GM19239 (cell line): Measurements from ENCODE around the gene CDC25C.
"Not testable (repeated sequence)": the region's sequence is repeated elsewhere in the genome, so short reads cannot be mapped to it uniquely, and the experiment has no call there.

Experiments used
- DNase-seq: peaks from one replicate; pipeline ENCODE4 v3.0.0; 2011; ENCODE audit warnings: low spot score; ENCODE audit not compliant: insufficient read length
- FAIRE-seq: peaks from 2 replicates; lab custom pipeline; 2011; peaks lifted over from hg19 to GRCh38; lab: Jason Lieb, UNC

The CDC25C gene

DNA sequence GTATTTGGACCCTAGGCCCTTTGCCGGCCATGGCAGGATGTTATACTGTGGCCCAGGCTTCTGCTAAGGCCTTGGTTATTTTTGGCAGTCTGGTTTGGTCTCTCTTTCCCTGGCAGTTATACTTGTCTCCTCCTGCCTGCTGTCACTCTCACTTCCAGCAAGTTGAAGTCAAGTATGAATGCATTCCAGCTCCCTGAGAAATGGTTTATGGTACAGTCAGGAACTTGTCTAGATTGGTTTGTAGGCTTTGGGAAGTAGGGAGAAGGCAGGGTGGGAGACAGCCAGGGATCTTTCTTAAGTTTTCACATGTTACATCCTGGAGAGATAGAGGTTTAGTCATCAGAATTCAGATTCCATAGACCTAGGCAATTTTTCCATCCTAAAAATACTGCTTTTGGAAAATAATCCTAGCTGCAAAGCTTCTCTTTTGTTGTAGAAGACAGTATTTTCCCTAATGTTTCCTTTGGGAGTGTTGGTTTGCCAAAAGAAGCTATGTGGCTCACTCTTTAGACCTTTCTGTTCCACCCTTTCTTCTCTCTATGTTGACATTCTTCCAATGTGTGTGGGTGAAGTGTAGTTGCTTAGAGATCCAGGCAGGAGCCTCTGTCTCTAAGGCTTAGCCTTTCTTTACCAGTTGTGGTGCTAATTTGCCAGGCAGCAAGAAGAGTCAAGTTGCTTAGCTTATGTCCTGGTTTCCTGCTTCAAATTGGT is 18.4 kb upstream of the CDC25C start:
- FAIRE-seq = peak; percentile 4
- DNase-seq = no peak

DNA sequence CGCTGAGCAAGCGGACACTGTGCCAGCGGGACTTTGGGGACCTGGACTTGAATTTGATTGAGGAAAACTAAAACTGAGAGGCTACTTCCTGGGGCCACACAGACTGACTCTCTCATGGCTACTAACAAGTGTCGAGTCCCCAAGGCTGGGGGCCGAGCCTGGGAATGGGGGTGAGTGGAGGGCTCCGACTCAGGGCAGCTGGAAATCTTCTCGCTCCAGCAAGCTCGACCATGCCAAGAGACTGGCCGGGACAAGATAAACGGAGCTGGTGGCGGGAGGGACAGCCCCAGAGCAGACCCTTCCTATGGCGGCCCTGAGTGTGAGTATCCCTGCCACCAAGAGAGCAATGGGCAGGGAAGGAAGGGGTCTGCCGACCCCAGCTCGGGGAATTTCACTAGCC is 15.3 kb upstream of the CDC25C start:
- FAIRE-seq (no peak), DNase-seq (no peak)

DNA sequence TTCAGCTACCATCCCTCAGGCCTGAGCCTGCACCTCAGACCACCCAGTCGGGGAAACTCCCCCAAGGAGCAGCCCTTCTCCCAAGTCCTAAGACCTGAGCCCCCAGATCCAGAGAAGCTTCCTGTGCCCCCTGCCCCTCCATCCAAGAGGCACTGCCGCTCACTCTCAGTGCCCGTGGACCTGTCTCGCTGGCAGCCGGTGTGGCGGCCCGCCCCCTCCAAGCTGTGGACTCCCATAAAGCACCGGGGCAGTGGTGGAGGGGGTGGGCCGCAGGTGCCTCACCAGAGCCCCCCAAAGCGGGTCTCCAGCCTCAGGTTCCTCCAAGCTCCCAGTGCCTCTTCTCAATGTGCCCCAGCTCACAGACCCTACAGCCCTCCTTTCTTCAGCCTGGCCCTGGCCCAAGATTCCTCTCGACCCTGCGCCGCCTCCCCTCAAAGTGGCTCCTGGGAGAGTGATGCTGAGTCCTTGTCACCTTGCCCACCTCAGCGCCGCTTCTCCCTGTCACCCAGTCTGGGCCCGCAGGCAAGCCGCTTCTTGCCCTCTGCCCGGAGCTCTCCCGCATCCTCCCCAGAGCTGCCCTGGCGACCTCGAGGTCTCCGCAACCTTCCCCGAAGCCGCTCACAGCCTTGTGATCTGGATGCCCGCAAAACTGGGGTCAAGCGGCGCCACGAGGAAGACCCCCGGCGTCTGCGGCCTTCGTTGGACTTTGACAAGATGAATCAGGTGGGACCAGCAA is 13.5 kb upstream of the CDC25C start:
- FAIRE-seq (no peak), DNase-seq (no peak)

DNA sequence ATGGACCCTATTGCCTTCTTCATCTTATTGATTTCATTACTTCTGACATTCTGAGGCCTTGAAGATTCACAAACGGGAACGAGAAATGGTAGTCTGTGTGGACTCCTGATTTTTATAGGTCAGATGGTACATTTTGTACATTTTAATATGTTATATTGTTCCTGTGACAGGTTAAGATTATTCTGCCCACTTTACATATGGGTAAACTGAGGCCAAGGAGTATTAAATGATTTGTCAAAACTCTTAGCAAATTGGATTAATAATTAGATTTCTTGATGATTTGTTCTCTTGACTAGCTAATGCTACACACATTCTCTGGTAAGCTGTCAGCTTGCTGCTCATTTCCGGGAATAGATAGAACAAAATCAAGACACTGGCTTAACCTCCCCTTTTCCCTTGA is 8.4 kb upstream of the CDC25C start:
- FAIRE-seq (no peak), DNase-seq (no peak)

DNA sequence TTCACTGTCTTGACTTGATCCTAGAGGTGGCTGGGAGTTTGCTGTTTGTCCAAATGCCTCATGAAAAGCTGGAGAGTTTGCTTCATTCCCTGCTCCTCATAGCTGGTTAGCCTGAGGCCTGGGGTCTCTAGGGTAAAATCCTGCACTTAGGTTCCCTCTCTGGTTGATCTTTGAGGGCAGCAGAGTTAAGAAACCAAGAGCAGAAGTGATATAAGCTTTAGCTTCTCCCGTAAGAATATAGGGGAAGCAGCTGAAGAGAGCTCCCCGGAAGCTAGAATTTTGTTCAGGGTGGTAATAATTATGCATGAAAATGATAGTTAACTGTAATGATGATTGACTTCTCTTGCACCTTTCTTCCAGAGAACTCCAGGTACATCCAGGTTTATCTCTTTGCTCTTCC is 7.9 kb upstream of the CDC25C start:
- peak; percentile 69 for FAIRE-seq
- no peak for DNase-seq

DNA sequence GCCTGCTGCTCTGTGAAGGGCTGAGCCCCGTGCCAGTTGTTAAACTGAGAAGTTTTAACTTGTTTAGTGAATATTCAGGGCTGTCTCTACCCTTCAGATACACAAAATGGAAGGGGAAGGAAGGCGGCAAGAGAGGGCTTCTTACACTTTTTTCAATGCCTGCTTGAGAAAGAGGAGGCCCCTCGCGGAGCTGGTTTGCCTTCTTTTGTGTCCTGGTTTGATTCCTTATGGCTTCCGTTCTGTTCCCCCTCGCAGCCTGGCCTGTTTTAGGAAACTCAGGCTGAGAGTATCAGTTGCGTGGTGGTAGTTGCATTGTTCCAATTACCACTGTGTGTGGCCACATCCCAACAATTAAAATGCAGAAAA is 7.5 kb upstream of the CDC25C start:
- DNase-seq = no peak

DNA sequence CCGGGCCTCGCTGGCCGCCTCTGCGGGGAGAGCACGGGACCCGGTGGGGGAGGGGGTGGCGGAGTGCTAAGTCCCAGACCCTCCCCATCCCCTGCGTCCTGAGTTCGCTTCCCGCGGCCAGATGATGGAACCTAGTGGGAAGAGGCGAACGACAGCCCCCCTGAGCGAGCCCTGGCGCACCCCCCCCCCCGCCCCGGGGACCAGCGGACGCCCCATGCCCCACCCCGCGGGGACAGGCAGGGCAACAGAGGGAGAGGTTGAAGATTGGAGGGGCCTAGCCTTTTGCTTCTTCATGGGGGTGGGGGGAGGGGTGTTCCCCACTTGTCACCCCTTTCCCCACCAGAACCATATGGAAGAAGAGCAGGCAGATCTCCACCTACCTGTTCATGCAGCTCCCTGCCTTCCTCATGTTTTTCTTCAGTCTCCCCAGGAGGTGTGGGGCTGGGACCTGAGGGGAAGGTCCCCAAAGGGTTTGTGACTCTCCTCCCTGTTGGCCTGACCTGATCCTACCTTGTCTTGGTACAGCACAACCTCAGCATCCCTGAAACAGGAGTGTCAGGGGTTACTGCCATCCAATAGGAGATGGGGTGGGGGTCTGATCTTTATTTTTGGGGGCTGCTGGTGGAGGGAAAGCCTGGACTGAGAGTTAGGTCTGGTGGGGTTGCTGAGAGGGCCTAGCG is 6.9 kb upstream of the CDC25C start:
- DNase-seq (no peak), FAIRE-seq (peak; percentile 53)

More for the DNA sequence above, 7.5 kb upstream of the CDC25C start:
- no peak for FAIRE-seq

DNA sequence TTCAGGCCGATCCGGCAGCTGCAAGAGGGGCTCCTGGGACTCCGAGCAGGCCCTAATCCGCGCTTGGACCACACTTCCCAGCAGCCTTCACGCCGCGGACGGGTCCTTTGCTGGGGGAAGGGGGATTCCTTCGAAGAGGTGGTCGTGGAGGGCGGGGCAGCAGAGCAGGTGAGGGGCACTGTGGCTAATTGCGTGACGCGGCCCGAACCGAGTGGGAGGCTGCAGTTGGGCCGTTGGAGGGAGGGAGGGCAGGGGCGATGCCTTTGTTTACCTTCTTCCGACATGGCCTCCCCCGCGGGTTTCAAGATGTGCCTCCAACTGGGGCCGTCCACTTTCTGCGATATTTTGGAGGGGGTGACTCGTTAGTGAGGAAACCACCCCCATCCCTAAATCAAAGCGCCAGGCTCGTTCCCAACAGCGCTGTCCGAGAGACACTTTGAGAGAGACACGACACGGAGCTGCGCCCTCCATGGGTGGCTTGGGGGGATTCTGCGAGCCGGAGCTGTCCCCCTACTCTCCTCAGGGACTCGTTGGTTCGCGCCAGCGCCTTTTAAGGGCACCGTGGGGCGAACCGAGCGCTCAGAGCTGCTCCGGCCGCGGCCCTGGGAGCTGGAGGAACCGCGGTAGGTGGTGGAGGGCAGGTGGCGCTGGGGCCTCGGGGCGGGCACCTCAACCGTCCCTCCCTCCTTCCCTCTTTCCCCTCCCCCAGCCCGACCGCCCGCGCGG is 6.2 kb upstream of the CDC25C start, which contains the start of gene FAM53C:
TSS of gene FAM53C (plus strand) at position 582 of the 726 bp plus-strand sequence. CDS start 3,070 bp downstream, outside the sequence.
- FAIRE-seq (peak; percentile 84), DNase-seq (peak; percentile 69)

DNA sequence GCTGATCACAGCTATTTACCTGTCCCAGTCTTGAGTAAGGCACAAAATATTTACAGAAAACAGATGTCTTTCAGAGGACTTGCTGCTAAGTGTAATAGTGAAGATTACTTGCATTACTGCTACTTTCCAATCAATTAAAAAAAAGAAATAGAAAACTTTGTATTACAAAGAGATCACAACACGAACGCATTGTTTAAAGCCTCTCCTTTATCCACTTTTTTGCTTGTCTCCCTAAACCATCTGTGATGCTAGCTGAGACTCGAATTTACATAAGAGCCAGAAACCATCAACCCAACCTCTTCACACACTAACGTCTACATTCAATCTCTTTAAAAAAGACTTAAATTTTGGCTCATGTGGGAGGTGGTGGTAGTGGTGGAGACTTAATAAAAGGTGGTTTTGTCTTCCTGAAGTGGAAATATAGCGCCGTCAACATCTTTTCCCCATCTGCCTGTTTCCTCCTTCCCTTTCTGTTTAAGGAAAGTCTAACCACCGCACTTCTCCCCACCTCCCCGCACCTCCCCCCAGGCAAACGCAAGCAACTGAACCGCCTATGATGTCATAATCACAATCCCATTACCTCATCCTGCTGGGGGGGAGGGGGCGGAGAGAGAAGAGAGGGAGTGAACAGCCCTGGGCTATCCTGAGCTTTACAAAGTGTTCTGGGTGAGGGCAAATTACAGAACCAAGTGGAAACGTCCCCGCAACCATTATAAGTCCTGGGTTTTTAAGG is 5.5 kb upstream of the CDC25C start:
- no peak for DNase-seq
- peak; percentile 62 for FAIRE-seq

DNA sequence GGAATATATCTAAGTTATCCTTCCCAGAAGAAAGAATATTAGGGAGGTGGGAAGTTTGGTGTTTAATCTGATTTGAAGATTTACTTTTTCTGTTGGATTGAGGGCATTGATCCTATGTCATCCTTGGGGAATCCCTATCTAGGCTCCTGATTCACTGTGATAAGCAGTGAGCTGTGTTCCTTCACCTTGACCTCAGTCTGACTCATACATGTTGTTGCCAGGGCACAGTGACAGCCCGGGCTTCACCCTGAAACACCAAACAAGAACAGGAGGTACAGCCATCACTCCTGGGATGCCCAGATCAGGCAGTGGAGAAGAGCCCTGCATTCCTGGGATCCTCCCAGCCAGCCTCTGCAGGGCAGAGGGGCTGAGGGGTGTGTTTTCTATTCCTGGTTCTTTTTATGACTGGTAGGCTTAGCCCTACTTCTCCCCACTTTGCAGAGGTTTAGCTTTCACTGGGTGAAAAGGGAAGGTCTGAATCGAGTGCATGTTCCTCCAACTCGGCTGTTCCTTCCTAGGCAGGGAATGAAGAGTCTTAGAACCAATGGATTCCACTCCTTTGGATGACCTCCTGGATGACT is 3.4 kb upstream of the CDC25C start:
- DNase-seq (no peak), FAIRE-seq (no peak)

DNA sequence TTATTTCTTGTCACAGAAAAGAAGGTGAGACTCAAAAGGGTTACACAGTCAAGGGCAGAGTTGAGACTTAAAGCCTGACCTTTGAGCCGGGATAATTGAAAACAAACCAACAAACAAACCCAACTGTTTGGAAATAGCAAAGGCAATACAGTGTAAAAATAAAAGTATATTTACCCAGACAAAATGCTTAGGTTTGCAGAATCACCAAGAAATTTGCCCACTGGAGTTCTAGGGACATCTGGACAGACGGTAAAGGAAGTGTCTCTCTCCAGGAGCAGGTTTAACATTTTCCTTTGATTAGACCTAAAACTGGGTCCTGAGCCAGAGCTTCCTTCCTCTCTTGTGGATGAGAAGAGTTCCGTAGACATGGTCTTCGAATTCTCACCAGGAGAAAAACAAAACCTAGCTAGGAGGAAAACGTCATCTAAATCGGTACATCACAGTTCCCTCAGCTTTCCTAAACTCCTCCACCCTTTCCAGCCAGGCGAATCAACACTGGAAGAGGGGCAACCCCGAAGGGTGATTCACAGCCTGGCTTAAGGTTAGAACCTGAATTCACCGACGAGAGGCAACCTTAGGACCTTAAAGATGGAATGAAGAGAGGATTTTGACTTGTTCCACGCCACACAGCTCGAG is 673 bp downstream of the CDC25C start:
- DNase-seq (no peak), FAIRE-seq (no peak)

DNA sequence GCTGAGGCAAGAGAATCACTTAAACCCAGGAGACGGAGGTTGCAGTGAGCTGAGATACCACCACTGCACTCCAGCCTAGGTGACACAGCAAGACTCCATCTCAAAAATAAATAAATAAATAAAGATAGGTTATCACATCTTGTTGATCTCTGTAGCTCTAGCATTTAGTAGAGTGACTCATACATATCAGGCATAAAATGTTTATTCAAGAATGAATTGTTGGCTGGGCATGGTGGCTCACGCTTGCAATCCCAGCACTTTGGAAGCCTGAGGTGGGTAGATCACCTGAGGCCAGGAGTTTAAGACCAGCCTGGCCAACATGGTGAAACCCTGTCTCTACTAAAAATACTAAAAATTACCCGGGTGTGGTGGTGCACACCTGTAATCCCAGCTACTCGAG is 13.4 kb downstream of the CDC25C start:
- DNase-seq, FAIRE-seq: not testable (repeated sequence)

DNA sequence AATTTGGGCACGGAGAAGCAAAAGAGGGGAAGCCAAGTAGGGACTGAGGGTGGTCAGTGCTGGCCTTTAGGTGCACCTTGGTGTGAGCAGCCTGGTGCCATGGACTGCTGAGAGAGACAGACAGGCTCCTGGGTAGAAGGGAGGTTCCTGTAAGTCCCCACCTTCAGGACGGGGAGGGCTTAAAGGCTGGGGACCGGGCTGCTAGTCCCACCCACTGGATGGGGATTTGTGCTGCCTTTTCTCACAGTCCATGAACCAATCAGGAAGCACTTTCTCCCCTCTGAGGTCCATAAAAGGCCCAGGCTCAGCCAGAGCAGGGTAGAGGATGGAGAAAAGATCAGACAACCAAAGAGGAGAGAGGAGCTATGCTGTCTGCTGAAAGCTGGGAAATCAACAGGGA is 15.2 kb downstream of the CDC25C start:
- FAIRE-seq = no peak
- DNase-seq = no peak

DNA sequence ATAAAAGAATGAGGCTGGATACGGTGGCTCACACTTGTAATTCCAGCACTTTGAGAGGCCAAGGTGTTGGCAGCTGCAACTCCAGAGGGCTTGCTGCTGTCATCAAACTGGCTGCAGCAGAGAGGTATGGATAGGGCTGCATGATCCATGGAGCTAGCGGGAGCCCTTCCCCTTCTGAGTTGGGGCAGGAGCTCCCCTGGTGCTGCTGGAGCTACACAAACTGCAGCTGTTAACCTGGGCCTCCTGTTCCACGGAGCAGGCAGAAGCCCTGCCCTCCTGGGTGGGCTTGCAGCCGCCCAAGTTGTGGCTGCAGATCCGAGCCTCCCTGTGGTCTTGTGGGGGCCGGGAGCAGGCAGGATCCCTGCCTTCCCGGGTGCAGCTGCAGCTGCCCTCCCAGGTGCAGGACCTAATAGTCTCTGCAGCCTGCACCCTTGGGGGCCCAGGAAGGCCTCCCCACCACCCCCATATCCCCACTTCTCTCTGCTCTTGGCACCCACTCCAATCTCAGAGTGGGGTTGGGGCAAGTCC is 15.8 kb downstream of the CDC25C start:
- DNase-seq = no peak
- FAIRE-seq = no peak

DNA sequence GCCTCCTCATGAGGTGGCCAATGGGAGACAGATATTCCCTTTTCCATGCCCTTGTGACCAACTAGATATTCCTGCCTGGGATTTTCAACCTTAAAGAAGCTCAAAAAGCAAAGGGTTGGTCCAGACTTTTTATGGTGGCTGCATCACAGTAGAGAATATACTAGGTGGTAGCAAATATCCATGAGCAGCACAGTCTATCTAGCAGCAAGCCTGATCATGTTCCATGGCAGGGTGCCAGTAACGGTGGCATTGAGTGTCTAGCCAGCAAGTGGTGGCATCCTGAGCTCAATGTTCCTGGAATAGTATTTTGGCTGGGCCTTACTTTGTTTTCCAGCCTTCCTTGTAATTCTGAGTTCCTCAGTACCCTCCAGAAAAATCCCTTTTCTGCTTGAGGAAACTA is 25.8 kb downstream of the CDC25C start:
- no peak for FAIRE-seq
- no peak for DNase-seq

DNA sequence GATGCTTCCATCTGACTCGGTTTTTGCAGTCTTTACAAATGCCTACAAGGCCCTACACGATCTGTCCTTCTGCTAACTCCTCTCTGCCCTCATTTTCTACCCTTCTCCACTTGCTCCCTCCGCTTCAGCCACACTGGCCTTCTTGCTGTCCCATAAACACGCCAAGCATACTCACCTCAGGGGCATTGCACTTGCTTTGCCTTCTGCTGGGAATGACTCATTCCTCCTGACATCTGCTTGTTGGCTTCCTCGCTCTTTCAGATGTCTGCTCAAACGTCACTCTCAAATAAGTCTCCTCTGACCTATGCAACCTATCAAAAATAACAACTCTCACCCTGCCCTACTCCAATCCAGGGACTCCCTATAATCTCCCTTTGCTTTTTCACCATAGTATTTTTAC is 28.2 kb downstream of the CDC25C start:
- FAIRE-seq (no peak), DNase-seq (no peak)

DNA sequence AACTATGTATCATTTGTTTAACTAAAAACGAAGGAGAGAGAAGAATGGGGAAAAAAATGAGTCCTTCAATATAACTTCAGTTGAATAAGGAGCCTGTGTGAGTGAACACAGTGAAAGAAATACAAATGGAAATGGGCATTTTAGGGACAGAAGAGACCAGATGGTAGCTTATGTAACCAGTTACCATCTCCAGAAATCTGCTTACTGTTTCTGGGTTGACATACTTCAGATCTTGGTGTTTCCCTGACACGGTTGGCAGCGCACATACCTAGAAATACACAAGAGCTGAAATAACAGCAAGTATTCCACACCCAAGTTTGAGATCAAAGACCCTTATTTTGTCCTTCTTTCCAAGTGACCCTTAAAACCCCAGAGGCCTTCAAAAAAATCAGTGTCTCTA is 42.3 kb downstream of the CDC25C start:
- DNase-seq (no peak), FAIRE-seq (no peak)

DNA sequence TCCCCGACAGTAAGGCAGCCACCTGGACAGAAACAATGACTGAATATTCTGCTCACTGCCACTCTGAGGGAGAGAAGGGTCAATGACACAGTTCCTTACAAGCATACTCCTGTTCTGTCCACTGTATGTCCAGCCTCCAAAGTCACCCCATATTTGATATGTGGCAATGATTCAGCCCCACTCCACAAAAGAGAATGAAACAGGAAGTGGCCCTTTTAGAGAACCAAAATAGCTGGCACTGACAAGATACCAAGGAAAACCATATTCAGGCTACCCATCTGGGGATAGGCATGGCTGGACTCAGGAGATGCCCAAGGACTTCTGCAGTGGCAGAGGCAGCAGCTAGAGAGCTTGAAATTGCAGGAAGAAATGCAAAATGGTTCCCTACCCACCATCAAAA is 44.4 kb downstream of the CDC25C start:
- FAIRE-seq (peak; percentile 58), DNase-seq (no peak)
